Hepatic stellate cell (primary cell): Measurements from ENCODE around the gene ALDOC.
"Not testable (repeated sequence)": the region's sequence is repeated elsewhere in the genome, so short reads cannot be mapped to it uniquely, and the experiment has no call there.

Source experiments
- DNase-seq: peaks from one replicate; pipeline ENCODE4 v3.0.0; 2011; ENCODE audit warnings: low spot score

ALDOC gene

DNA sequence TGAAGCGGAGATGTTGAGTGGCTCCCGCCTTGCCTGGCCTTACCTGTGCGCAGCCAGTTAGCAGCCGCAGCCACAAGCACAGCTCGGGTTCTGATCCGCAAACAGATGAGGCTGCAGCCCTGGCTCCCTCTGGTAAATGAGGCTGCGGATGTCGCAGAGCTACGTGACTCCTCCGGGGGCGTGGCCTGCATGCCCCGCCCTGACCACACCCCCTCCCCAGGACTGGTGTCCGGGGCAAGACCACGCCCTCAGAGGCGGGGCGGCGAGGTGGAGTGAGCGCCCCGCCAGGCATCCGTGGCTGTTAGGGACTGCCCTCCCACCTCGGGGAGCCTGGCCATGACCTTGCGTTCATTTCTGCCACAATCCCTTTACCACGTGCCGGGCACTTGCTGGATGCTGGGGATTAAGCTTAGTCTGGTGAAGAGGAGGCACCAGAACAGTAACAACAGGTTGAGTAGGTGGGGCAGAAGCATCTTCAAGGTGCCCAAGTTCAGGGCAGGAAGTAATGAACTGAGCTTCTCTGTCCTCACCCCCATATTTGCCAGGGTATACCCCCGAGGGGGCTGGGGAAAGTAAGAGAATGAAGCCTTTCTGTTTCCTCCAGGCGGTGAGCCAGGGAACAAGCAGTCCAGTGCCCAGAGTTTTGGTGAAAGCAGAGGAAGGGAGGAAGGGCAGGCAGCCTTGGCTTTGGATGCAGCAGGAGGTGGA, at the start of gene ALDOC:
TSS of gene ALDOC (minus strand) at position 138 of the 708 bp plus-strand sequence. CDS start 1,363 bp downstream, outside the sequence.
- DNase-seq: peak; percentile 97

DNA sequence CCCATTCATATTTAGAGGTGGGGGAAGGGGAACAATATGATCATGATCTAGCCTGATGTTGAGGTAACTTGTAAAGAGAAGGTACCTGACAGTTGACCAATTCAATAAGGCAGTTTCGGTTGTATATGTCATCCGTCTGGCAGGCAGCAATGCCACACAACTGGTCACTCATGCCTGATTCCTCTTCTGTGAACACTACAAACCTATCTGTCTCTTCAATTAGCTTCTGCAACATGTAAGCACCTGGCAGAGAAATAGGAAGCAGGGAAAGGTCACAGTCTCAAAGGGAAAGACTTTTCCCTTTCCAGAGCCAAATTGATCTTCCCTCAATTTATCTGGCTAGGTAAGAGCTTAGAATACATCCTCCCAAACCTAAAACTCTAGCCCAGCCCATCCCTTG, 47.5 kb upstream of the ALDOC start:
- no peak for DNase-seq

DNA sequence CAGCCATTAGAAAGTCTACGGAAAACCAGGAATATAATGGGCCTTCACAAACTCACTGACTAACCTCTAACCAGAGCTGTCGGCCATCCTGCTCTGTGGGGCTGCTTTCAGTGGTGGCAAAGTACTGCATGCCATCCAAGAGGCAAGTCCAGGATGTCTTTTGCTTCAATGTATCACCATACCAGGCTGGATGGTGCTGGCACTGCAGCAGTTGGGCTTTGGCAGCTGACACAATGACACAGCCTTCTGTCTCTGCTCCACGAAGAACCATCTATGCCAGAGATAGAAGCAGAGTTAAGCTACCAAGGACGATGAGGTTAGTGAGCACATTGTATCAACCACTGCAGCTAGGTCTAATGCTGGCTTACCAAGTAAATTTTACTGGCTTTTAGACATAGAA, 47.0 kb upstream of the ALDOC start:
- DNase-seq: no peak

DNA sequence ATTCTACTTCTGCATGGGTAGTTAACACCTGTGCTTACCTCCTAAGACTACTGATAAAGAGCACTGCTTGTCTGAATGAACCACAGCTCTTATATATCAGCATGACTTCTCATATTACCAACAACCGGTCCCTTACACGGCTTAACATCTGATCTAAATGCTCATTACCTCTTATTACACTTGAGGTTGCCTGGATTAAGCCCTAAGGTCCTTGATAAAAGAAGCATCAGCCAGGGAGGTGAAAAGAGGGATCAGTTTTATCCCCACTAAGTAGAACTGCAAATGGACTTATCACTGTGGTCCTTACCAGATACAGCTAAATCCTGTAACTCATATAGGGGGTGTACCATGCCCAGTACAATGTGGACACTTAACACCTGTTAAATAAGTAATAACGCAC, 45.5 kb upstream of the ALDOC start:
- DNase-seq: no peak

DNA sequence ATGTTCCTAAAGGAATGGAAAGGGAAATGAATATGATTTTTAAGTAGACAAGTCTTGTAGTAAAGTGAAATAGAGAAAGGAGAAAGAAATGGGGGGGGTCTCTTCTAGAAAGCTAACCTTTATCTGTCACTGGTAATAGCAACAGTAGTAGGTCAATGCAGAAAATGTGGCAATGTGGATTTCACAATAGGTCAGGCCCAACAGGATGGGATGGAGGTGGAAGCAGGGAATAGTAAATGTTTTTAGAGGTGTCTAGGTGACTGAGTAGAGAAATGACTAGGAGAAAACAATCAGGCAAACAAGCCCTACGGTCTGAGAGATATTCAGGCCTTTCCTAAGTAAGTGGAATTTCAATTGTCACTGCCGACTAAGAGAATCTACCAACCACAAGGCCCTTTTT, 43.3 kb upstream of the ALDOC start:
- DNase-seq: no peak

DNA sequence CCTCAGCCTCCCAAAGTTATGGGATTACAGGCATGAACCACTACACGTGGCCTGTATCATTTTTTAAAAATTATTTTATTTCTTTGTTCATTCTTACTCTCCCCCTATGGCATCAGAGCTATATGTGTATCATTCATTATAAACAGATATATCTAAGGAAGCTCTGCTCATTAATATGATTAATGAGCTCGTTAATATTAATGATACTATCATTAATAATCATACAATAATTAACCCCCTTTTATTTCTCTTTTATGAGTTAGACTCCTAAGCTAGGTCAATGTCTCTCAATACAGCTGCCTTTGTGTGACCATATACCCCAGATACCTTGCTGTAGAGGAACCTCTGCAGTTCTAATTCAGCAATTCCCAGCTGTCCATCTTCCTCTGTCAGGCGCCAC, 41.8 kb upstream of the ALDOC start:
- DNase-seq: no peak

DNA sequence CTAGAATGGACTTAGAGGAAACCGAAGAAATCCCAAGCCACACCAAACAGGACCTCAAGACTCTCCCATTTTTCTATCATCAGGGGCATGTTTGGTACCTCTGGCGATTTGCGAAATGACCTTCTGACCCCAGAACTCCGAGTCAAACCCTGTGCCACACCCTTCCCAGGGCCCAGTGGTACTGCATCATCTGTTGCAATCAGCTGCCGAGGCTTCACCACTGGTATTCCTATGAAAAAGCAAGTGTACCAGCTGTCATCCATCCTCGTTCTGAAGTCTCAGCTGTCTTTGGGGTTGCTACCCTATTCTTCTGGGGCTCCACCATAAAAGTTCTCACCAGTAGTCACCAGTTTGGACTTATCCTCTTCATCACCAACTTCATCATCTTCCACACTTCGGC, 39.6 kb upstream of the ALDOC start:
- DNase-seq: no peak

DNA sequence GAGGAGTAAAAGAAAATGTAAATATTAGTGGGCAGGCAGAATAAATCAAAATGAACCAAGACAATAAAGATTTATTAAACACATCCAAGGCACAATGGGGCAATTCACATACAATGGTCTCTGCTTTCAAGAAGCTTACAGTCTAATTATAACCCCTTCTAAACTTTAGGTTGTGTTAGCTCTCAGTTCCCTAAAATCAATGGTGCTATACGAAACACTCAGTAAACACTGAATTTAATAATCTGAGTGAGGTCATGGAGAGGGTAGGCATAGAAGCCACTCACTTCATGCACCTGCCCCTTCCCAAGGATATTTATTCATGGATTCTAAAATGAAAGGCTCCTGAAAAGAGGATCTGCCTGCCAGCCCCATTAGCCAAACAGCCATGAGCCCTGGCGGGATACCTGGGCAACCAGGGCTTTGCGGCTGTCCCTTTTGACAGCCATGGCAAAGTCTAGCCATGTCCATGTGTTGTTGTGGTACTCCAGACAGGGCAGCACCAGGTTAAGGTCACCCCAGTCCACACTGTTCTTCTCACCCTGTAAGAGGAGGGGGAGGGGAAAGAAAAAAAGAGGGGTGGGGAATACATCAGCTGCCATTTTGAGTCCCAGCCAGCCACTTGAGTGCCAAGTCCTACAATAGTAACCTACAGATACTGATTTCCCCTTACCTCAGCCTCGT, 38.7 kb upstream of the ALDOC start:
- DNase-seq: no peak

DNA sequence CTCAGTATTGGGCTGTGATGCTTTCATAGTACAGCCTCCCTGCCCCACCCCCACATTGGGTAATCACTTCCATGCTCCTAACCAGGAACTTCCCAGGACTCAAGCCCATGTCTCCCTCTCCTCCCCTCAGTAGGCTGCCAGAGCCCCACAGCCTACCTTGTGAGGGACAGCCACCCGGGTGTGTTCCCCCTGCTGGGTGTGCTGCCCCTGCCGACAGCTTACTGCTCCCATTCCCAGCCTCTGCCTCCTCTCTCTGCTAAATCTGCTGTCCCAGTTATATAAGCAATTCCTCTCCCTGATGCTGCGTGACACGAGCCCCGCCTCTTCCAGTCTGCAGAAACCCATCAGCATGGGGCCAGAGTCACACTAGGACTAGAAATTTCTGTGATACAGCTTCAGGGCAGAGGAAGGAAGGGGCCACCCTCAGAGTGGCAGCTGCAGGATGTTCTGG, 37.3 kb upstream of the ALDOC start, which contains the start of gene RSKR:
TSS of gene RSKR (minus strand) at position 255 of the 451 bp plus-strand sequence. CDS start at position 231, 24 bp downstream.
- DNase-seq: no peak

DNA sequence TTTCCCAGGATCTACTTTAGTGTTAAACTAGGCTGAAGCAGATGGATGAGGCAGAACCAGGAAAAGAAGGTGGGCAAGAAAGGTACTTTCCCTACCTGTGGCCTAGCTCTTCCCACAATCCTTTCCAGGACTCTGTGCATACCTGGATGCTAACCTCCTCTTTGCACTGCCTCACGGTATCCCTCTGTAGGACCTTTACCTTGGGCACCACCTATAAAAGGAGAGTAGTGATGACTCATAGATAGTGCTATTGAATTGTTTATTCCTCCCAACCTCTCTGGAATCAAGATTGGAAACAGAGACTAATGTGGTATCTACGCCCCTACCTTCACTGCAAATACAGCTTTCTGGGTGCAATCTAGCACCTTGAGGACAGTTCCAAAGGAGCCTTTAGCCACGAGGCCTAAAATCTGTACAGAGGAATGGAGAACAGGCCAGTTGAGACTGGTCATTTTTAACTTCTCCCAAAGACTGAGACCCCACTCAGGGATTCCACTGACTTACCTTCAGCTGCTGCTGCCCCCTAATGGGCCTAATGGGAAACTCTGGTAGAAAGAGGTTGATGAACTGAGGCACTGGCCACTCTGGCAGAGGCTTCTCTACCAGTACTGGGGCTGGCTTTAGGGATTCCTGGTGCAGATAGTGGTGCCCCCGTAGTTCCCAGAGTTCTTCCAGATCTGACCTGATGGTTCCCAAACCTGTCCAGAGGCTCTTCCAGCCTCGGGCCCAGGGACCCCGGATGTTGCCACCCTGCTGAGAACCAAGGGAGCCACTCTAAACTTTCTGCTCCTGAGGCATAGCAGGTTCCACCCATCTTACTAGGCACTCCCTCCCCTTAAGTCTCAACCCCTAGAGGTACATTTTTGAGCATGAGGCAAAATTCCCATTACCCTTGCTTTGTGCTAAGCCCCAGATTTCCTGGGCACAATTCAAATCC, 36.5 kb upstream of the ALDOC start:
- DNase-seq: peak; percentile 44

DNA sequence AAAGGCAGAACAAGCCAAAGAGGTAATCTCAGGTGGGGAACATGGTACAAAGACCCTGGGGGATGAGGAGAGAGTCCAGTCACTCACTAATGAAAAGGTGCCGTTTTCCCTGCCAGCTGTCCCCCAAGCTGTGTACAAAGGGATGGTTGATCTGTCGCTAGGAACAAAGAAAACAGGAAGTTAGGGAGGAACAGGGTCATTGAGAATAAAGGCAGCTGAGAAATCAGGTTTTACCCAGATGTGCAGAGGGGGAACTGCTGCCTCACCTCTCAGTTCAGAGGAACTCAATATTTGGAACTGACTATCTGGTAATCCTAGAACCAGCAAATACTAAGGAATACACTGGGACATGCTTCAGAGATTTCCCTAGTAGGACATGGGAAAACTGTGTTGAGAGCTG, 35.8 kb upstream of the ALDOC start:
- no peak for DNase-seq

DNA sequence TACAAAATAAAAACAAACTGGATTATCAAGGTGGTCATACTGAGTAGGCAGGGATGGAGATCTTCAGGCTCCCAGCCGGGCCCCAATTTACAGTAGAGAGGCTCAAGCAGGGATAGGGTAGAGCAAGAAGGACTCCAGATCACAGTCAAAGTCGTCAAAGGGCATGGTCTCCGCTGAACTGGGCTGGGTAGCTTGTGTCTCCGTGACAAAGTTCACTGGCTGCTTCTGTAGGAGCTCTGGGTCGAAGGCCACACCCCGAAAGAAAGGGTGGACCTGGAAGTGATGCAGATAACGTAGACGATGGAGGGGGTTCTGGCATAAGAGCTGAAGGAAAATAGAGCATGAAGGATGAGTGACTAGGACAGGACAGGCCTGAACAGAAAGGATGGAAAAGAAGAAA, 33.7 kb upstream of the ALDOC start:
- no peak for DNase-seq

DNA sequence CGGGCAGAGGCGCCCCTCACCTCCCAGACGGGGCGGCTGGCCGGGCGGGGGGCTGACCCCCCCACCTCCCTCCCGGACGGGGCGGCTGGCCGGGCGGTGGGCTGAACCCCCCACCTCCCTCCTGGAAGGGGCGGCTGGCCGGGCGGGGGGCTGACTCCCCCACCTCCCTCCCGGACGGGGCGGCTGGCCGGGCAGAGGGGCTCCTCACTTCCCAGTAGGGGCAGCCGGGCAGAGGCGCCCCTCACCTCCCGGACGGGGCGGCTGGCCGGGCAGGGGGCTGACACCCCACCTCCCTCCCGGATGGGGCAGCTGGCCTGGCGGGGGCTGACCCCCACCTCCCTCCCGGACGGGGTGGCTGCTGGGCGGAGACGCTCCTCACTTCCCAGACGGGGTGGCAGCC, 27.3 kb upstream of the ALDOC start:
- not testable (repeated sequence) for DNase-seq

DNA sequence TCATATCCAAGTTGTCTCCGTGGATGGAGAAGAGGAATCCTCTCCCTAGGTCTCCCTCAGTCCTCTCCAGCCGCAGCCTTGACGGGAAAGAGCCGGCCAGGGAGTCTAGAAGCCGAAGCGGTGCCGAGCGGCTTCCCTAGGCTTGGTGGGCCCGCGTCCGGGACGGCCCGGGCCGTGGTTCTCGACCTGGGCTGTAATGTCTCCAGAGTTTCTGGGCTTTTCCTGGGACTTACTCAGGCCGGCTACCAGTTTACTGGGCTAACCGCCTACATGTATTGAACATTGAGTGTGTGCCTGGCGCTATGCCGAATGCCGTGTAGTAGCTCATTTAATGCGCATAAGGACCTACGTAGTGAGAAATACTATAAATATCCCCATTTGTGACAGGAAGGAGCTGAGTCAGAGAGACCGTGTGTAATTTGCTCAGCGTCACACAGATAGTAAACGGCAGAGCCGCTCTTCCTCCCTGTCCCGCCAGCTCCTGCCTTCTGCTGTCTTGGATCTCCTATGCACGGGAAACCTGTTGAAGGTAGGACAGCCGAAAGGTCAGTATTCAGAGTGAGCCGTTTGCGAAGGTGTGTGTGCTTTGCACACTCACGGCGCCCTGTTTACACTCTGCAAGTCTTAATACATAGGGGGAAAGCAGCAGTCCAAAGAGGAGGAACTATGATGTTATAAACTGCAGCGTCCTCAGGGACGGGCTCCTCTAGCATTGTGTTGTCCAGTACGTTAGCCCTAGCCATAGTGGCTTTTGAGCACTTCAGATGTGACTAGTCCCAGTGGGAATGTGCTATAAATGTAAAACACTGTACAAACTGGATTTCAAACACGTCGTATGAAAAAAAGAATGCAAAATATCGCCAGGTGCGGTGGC, 22.9 kb upstream of the ALDOC start:
- peak; percentile 82 for DNase-seq

DNA sequence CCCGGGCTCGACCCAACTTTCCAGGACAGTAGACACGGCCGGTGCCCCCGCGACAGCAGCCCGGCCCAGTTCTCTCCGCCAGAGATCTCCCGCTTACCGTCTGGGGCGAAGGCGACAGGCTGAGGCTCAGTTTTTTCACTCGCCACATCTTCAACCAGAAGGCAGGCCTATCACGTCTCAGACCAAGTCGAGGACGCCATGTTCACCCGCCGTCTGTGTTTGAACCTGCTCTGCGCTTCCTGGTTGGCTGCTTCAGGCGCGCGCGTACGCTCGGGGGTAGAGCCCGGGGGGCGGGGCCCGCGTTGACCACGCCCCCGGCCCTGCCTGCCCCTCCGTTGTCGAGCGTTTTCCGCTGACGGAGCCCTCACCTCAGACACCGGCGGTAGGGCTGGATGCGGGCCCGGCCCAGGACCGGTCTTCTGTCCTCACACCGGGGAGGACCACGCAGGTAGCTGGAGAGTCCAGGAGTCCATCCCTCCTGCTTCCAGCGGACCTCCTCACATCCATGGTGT, 22.2 kb upstream of the ALDOC start, which contains the start of gene SPAG5:
TSS of gene SPAG5 (minus strand) at position 227 of the 512 bp plus-strand sequence. CDS start at position 148, 79 bp downstream.
- peak; percentile 98 for DNase-seq

DNA sequence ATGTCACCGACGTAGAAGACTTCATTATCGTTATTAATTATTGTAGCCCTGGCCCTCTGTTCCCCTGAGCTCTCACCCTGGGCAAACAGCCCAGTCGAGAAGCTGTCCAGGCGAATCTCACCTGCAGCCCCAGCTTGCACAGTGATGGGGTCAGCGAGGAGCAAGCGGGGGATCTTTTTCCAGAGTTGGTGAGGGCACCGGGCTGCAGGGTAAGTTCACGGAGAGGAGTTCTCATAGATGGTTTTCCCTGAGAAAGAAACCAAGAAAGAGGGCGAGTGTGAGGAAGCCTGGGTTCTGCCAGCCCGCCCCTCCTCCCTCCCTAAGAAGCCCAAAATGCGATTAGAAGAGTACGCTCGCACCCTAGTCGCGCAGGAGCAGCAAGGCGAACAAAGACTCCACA, 21.7 kb upstream of the ALDOC start:
- DNase-seq: no peak

DNA sequence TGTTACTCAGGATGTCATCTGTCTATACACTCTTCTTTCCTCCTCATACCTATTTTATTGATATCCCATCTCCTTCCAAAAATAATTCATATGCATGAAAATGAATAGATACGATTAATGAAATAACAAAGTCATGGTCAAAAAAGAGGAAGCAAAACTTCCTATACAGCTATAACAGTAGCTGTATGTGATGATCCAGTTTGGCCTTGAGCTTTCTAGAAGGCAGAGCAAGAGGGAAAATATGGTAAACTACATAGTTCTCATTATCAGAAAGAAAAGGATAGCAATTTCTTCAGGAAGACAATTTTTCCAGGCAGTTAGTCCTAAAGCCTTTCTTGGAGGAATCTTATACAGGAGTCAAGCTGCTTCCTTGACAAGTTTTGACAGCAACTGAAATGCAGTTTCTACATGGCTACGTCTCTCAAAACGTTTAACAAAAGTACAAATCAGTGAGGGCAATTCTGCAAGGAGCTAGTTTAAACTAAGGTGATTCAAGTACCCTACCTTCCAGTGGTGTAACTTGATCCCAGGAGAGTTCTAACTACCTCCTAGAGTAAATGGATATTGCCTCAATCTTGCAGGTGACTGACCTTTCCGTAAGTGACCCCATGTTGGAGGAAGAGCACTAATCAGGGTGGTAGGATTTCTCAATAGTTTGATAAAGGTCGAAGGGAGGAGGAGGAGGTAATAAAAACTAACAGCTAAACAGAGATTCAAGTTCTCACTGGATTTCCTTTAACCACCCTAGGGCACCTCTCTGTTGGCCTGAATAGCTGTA, 21.1 kb upstream of the ALDOC start:
- no peak for DNase-seq

DNA sequence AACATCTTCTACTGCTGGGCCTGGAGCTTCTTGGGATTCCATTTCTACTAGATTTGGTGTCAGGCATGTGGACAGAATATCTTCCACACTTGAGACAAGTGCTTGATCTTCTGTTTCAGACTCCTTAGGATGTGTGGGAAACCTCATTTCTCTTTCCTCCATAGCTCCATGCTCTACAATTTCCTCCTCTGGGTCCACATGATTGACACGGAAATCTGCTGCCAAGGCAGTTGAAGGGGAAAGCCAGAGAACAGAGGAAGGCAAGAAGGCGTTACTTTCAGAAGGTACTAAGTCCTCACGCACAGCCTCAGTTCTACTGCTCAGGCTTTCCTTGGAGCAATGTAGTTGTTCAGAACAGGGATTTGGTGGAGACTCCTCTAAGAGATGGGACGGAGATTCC, 15.6 kb upstream of the ALDOC start:
- DNase-seq: no peak

DNA sequence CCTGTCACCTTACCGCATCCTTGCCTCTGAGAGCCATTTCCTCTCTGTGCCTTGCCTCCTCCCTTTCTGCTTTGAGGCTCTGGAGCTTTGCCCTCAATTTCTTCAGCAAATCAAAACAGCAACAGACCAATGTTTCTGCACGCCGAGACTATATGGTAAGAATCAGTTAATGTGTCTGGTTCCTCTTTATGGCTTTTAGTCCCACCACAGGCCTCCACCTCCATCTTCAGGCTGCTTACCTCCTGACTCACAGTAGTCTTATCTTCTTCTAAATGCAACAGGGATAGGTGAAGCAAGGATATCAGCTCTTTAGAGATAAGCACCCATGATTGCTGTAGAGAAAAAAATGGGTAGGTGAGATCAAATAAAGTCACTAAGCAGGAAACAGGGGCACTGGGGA, 9.2 kb upstream of the ALDOC start:
- no peak for DNase-seq

DNA sequence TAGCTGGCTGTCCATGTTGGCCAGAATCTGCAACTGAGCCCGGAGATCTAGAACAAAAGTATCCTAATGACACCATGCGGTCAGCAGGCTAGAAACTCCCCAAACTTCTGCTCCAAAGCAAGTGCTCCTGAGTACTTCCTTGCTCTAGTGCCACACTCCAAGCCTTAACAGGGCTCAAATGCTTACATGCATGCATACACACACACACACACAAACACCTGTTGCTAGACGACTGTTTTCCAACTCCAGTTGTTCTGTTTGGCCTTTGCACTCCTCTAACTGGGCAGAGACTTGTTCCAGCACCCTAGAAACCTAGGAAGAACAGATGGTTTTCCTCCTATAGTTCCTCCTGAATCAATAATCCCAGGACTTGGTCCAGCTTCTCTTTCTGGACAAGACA, 7.7 kb upstream of the ALDOC start:
- DNase-seq: no peak
